ENCODE measurements around the gene LRRC45.
A peak's percentile ranks its signal among the peaks of the same experiment; 100 is the strongest.
"Not testable (repeated sequence)": the region's sequence is repeated elsewhere in the genome, so short reads cannot be mapped to it uniquely, and the experiment has no call there.

LRRC45 gene

GRCh38 chr17:82034371-82035011 is 11.4 kb downstream of the LRRC45 start:
- DNase-seq (ENCODE audit: low read depth, low spot score), result no peak

DNA sequence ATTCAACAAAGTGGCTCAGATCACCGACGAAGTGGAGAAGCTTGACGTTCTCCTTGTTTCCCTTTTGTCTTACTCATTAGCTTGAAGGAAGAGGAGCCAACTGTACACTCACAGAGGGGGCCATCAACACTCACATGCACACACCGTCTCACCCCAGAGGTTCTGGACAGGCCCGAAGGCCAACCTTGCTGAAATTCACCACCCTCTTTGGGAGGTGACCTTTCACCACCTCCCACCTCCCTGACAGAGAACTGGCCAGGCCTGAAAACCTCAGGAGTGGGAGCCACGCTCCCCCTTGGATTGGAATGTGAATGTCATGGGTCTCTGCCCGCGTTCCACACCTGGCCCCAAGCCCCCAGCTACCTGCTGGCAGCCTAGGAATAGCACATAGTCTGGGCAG is 12.4 kb downstream of the LRRC45 start:
- DNase-seq (ENCODE audit: low read depth, low spot score), result no peak

DNA sequence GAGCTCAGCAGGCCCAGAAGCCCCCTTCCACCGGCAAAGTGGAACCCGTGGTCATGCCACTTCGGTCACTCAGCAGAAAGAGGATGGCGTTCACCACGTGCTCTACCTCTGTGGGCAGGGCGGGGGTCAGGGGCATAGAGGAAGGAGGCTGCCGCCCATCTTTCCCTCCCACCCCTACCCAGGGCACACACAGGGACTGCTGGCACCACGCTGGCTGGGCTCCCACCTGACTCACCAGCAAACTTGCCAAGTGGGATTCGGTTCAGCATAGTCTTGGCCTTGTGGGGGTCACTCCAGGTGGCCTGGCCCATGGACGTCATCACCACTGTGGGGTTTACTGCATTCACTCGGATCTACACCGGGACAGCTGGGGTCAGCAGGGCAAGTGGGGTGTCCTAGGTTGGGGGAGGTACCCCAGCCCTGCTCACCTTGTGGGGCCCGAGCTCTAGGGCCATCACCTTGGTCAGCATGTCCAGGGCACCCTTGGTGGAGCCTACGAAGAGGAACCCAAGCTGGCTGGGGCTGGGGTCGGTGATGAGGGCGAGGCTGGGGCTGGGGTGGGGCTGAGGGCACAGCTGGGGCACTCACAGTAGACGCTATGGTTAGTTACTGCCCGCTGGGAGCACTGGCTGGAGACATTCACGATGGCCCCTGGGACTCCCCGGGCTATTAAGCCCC is 13.0 kb downstream of the LRRC45 start:
- DNase-seq (ENCODE audit: low read depth, low spot score), result no peak

- no peak for DNase-seq (ENCODE audit: low read depth, low spot score)
Measured at GRCh38 chr17:82036634-82037091, 13.6 kb downstream of the LRRC45 start.

DNA sequence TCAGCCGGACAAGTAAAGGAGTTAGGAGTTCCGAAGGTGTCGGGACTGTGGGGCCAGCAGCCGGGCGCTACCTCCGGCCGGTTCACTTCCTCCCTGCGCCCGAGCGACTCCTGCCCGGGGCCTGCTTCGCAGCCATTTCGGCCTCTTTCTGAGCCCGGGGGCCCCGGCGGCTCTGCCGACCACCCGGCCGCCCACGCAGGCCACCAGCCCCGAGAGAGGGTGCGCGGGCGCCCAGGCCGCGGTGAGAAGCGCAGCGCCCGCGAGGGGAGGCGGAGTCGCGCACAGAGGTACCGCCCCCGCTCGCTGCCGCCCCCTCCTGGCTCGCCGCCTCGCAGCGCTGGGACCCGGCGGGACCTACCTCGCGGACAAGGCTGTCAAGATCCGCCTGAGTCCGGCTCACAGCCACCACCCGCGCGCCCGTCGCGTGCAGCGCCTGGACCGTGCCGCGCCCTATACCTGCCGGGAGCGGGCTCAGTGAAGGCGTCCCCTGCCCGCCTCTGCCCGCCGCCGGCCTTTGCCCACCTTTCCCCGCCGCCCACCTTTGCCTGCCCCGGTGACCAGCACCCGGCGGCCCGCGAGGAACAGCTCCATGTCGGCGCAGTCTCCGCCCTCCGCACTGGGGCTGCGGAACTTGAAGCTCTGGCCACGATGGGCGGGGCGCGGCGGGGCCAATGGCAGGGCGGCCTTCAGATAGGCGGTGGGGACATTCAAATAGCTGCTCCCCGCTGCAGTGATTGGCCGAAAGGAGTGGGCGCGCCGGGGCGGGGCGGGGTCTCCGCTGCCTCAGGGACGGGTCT is 14.2 kb downstream of the LRRC45 start, which contains the start of gene DCXR:
Gene DCXR (minus strand): TSS at position 606 of the 797 bp plus-strand sequence. CDS start 15 bp downstream, at position 591.
- DNase-seq (ENCODE audit: low read depth, low spot score), result peak; percentile 98

DNA sequence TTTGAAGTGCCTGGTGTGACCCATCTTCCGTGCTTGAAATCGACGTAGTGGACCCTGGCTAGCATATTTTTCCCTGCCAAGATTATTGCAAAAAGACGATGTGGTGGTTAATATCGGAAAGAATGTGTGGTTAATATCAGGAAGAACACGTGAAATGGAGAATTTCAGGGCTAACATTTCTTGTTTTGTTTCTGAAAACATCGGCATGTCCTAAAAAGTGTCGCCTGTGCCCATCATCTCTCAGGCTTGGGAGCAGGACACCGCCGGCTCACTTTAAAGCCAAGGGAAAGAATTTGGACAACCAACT is 14.7 kb downstream of the LRRC45 start:
- no peak for DNase-seq (ENCODE audit: low read depth, low spot score)

DNA sequence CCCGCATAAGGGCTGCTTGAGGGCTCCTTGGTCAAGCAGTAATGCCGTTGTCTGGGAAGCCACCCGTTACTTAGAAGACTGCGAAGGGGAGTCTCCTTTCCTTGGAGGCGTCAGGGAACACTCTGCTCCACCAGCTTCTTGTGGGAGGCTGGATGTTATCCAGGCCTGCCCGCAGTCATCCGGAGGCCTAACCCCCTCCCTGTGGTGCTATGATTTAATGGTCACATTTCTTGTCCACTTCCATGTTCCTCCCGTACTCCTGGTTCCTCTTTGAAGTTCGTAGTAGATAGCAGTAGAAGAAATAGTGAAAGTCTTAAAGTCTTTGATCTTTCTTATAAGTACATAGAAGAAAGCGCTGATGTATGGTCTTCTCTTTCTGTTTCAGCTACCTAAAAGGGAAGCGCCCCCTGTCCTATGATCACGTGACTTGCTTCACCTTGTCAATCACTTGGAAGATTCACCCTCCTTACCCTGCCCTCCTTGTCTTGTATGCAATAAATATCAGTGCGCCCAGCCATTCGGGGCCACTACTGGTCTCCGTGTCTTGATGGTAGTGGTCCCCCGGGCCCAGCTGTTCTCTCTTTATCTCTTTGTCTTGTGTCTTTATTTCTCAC is 15.8 kb downstream of the LRRC45 start:
- not testable (repeated sequence) for DNase-seq (ENCODE audit: low read depth, low spot score)

DNA sequence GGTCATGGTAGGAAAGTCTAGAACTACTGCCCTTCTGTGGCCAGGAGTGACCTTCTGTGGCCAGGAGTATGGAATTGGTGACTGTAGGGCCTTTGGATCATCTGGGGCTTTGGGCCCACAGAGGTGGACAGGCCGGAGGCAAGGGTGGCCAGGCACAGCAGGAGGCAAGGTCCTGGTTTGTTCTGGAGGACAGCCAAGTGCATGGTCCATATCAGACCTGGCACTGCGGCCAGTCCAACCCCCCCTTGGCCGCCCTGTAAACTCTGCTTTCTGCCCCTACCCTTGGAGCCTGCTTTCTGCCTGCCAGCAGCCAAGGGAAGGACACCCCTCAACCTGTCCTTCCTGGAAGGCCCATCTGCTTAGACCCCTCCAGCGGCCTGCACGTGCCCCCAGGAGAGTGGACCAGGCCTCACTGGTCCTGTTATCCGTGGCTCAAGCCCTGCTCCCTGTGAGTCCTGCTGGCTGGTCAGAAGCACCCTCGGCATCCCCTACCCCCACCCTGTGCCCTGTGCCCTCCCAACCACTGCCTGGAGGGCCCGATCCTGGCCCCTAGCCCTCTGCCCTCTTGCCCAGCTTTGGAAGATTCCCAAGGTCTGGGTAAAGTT is 16.7 kb downstream of the LRRC45 start:
- DNase-seq (ENCODE audit: low read depth, low spot score), result no peak

- no peak for DNase-seq (ENCODE audit: low read depth, low spot score)
Measured at GRCh38 chr17:82041144-82041814, 18.2 kb downstream of the LRRC45 start.

GRCh38 chr17:82042649-82043048 is 19.5 kb downstream of the LRRC45 start:
- DNase-seq (ENCODE audit: low read depth, low spot score), result no peak

DNA sequence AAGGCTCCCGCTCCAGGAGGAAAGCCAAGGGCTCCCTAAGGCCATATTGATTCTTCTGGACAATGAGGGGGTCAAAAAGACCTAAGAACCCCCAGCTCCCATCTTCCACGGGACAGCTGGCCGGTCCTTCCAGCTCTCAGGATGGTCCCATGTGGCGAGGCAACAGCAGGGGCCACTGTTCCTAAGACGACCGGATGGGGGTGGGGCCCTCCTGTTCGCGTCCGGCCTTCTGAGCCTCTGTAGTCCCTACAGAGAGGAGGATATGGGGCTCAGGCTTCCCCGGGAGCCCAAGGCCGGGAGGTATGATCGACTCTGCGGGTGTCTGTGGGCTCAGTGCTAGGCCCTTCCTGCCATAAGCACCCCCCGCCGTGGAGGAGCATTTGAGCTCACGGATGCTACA is 20.4 kb downstream of the LRRC45 start:
- no peak for DNase-seq (ENCODE audit: low read depth, low spot score)

DNA sequence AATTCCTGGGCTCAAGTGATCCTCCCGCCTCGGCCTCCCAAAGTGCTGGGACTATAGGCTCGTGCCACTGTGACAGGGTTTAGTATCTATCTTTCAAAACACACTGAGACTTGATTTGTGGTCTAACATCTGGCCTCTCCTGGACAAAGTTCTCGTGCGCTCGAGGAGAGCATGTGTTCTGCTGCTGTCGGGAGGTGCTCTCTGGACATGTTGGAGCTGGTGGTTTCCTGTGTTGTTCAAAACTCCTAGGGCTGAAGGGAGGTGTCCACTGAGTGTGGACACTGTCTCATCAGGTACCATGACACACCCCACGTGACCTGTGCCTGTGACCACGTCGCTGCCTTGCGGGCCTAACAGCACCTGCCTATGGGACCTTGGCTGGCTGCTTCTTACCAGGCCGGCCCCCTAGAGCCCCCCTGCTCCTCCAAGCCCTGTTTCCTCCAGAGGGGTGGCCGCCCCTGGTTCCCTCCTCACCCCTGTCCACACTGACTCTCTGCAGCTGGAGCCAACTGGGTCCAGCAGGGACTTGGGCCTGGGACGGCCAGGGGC is 22.9 kb downstream of the LRRC45 start:
- DNase-seq (ENCODE audit: low read depth, low spot score), result no peak

DNA sequence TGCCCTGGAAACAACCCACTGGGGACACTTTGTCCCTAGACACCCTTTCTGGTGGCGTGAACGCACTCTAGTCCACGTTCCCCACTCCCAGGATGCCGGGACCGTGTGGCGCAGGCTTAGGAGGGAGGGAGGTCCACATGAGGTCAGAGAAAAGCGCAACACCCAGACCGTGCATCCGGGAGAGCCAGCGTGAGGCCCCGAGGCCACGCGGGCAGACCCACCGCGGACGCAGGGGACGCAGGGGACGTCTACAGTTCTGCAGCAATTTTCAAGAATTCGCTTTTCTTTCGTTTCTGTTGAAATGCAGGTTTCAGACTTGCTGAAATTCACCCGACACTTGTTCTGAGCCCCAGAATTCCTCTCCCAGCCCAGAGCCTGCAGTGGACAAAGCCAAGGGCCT is 23.8 kb downstream of the LRRC45 start:
- DNase-seq (ENCODE audit: low read depth, low spot score), result no peak

- DNase-seq (ENCODE audit: low read depth, low spot score), result no peak
Measured at GRCh38 chr17:82047379-82047778, 24.3 kb downstream of the LRRC45 start.

GRCh38 chr17:82047914-82048570 is 24.9 kb downstream of the LRRC45 start:
- DNase-seq (ENCODE audit: low read depth, low spot score), result no peak

DNA sequence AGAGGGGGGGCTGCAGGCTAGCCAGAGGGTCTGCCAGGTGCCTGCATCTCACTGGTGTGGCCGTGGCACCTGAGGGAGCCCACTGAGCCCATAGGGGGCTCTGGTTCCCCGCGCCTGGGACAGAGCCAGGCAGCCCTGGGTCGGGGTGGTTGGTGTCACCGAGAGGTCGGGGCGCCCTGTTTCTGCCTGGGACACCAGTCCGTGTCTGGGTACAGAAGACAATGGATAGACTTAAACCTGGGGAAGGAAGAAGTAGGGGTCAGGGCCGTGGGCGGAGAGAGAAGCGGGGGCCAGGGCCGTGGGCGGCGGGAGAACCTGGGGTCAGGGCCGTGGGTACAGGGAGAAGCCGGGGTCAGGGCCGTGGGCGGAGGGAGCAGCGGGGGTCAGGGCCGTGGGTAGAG is 25.5 kb downstream of the LRRC45 start:
- DNase-seq (ENCODE audit: low read depth, low spot score), result no peak

GRCh38 chr17:82049106-82049505 is 26.0 kb downstream of the LRRC45 start:
- no peak for DNase-seq (ENCODE audit: low read depth, low spot score)

DNA sequence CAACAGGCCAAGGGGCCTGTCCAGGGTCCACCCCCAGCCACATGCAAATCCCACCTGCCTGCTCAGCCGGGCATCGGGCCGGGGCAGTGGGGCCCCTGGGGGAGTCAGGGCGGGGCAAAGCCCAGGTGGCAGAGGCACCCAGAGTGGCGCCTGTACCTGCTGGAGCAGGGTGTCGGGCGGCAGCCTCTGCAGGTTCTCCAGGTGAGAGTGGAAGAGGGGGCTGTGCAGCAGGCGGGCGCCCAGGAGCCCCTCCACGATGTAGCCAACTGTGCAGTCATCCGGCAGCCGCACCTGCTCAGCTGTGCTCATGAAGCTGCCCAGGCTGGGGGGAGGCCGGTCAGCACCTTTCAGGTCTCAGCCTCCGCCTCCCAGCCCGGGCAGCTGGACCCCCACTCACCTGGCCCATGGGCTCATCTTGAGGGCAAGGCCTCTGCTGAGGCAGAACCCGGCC is 26.4 kb downstream of the LRRC45 start:
- DNase-seq (ENCODE audit: low read depth, low spot score), result no peak

GRCh38 chr17:82050152-82050760 is 27.2 kb downstream of the LRRC45 start:
- DNase-seq (ENCODE audit: low read depth, low spot score), result no peak
